Body of pancreas (tissue), 4 donors: ENCODE measurements around the gene RFC3. TPM values are rescaled to one million over a fixed set of nuclear protein-coding genes. Genes with fewer than 3 reads are reported as not detected.

Source experiments
- ATAC-seq: fragments of 150-250 bp; one replicate; pipeline ENCODE4 v1.9.1; 2016
- DNase-seq, 4 donors: peaks; one replicate each; pipeline ENCODE4 v3.0.0-alpha.2; 2019
- H3K27ac ChIP-seq, 4 donors: fragments of 200-600 bp; sonication (generic); 1 replicate in 3 of 4; 2 replicates in 1 of 4; pipeline versions ENCODE4 v1.5.1 to v1.6.1; 2016 to 2019; ENCODE audit warnings: mild to moderate bottlenecking in 1 of 4, mixed read lengths in 1 of 4, moderate library complexity in 1 of 4
- H3K27me3 ChIP-seq, 2 donors: fragments of 200-600 bp; sonication (generic); one replicate each; pipeline ENCODE4 v1.6.0; 2016; ENCODE audit warnings: mild to moderate bottlenecking in 1 of 2
- H3K36me3 ChIP-seq, 2 donors: fragments of 200-600 bp; sonication (generic); replicated peaks in 1 of 2; 2 replicates each; pipeline ENCODE4 v1.5.1; 2016; ENCODE audit warnings: low read depth in 2 of 2; ENCODE audit not compliant: insufficient read depth in 1 of 2
- H3K4me1 ChIP-seq: fragments of 200-600 bp; sonication (generic); one replicate; pipeline ENCODE4 v1.6.0; 2016
- H3K4me3 ChIP-seq, 2 donors: fragments of 200-600 bp; sonication (generic); 1 replicate in 1 of 2; 2 replicates in 1 of 2; pipeline ENCODE4 v1.5.1; 2016 to 2019
- H3K9me3 ChIP-seq, 3 donors: fragments of 200-600 bp; sonication (generic); 1 replicate in 2 of 3; 2 replicates in 1 of 3; pipeline ENCODE4 v1.5.1; 2016
- POLR2A ChIP-seq, 3 donors: fragments of 450-650 bp; IDR thresholded peaks; one replicate each; pipeline ENCODE4 v1.6.1; 2016; ENCODE audit warnings: antibody characterized with exemption in 3 of 3, mild to moderate bottlenecking in 2 of 3
- WGBS, 2 donors: methylation state at CpG; one replicate each; pipeline ENCODE4 v1.1.5; 2017; 5-methylcytosine and 5-hydroxymethylcytosine counted together
- intact Hi-C: fragments of 100-400 bp; cut with DNase I; formaldehyde crosslinking; loops from one replicate; pipeline ENCODE4 v1.15.1; 2023
- total RNA-seq, 2 donors: library from RNA; depleted of rRNA; stranded (reverse); fragments of >200 nt; gene quantifications; one replicate each; pipeline ENCODE4 v1.1.0, GENCODE V29; 2016
- TF ChIP-seq, protein P1 (sequence below), 7 experiments: fragments of 450-650 bp in 4 of 7; fragments of 200-600 bp in 3 of 7; sonication (generic) in 3 of 7; IDR thresholded peaks; one replicate each; pipeline ENCODE4 v1.5.1; 2016 to 2019; ENCODE audit warnings: antibody characterized with exemption in 7 of 7

Gene RFC3
- total RNA-seq, 2 donors from 2014 or later = 8.0 to 10.9 TPM

GRCh38 chr13:33859691-33860303 is 41.8 kb downstream of the RFC3 start:
- Histone ChIP-seq H3K27me3 (no peaks in the 10 kb centered on the region), H3K4me1 (peaks cover 8% of the 10 kb centered on the region), H3K27ac (no peak overlapping the region), H3K9me3 (no peaks in the 10 kb centered on the region), H3K36me3 (no peaks in the 10 kb centered on the region), H3K4me3 (no peak overlapping the region)
- ATAC-seq = no peak
- intact Hi-C loops = no loop called here
- WGBS, 2 donors = 96 to 100% methylated on average over 1 of the region's 1 CpG
- TF ChIP-seq POLR2A (IDR thresholded peaks at IDR 0.05) = no peak
- TF ChIP-seq, protein P1, sequence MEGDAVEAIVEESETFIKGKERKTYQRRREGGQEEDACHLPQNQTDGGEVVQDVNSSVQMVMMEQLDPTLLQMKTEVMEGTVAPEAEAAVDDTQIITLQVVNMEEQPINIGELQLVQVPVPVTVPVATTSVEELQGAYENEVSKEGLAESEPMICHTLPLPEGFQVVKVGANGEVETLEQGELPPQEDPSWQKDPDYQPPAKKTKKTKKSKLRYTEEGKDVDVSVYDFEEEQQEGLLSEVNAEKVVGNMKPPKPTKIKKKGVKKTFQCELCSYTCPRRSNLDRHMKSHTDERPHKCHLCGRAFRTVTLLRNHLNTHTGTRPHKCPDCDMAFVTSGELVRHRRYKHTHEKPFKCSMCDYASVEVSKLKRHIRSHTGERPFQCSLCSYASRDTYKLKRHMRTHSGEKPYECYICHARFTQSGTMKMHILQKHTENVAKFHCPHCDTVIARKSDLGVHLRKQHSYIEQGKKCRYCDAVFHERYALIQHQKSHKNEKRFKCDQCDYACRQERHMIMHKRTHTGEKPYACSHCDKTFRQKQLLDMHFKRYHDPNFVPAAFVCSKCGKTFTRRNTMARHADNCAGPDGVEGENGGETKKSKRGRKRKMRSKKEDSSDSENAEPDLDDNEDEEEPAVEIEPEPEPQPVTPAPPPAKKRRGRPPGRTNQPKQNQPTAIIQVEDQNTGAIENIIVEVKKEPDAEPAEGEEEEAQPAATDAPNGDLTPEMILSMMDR (IDR thresholded peaks at IDR 0.05) = no peak
- no peak for DNase-seq

DNA sequence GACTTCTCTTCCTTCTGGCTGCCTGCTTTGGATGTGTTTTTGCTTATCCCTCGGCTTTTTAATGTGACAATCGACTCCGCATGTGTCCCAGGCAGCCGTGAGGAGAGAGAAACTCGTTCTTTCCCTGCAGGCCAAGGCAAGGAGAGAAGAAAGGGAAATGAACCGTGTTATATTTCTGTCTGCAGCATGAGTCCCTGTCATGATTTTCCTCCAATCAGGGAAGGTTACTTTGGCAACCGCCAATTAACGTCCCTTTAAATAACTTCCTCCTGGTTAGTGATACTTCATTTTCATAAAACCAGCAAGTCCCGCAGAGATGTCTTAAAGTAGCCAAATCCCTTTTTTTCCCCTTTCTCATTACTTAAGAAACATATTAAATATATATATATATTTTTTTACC is 42.6 kb downstream of the RFC3 start:
- TF ChIP-seq POLR2A (IDR thresholded peaks at IDR 0.05) = no peak
- TF ChIP-seq, protein P1 (IDR thresholded peaks at IDR 0.05) = no peak
- no peaks in the 10 kb centered on the region for H3K36me3 ChIP-seq
- no peaks in the 10 kb centered on the region for H3K9me3 ChIP-seq
- H3K27me3 ChIP-seq = no peaks in the 10 kb centered on the region
- peaks cover 8% of the 10 kb centered on the region for H3K4me1 ChIP-seq
- H3K4me3 ChIP-seq = no peak overlapping the region
- H3K27ac ChIP-seq = no peak overlapping the region
- ATAC-seq = no peak
- WGBS, 2 donors = 90 to 92% methylated on average over 9 of the region's 9 CpGs
- no peak for DNase-seq
- intact Hi-C loops = no loop called here

- intact Hi-C loops = no loop called here
- TF ChIP-seq, protein P1 (IDR thresholded peaks at IDR 0.05) = no peak
- TF ChIP-seq POLR2A (IDR thresholded peaks at IDR 0.05) = no peak
- H3K27me3 ChIP-seq = no peaks in the 10 kb centered on the region
- no peak for ATAC-seq
- no peaks in the 10 kb centered on the region for H3K9me3 ChIP-seq
- no peaks in the 10 kb centered on the region for H3K36me3 ChIP-seq
- H3K27ac ChIP-seq = no peak overlapping the region
- no peak overlapping the region for H3K4me3 ChIP-seq
- peaks cover 2% of the 10 kb centered on the region for H3K4me1 ChIP-seq
- WGBS, 2 donors = 56 to 75% methylated on average over 5 of the region's 5 CpGs
- DNase-seq = no peak
Measured at GRCh38 chr13:33862016-33862415, 44.1 kb downstream of the RFC3 start.

GRCh38 chr13:33863188-33863789 is 45.3 kb downstream of the RFC3 start:
- intact Hi-C loops = no loop called here
- ATAC-seq (no peak), DNase-seq (no peak)
- no peaks in the 10 kb centered on the region for H3K36me3 ChIP-seq
- no peaks in the 10 kb centered on the region for H3K27me3 ChIP-seq
- no peaks in the 10 kb centered on the region for H3K4me1 ChIP-seq
- TF ChIP-seq, protein P1 (IDR thresholded peaks at IDR 0.05) = no peak
- H3K27ac ChIP-seq = no peak overlapping the region
- WGBS, 2 donors = 54 to 67% methylated on average over 3 of the region's 3 CpGs
- H3K9me3 ChIP-seq = no peaks in the 10 kb centered on the region
- H3K4me3 ChIP-seq = no peak overlapping the region

DNA sequence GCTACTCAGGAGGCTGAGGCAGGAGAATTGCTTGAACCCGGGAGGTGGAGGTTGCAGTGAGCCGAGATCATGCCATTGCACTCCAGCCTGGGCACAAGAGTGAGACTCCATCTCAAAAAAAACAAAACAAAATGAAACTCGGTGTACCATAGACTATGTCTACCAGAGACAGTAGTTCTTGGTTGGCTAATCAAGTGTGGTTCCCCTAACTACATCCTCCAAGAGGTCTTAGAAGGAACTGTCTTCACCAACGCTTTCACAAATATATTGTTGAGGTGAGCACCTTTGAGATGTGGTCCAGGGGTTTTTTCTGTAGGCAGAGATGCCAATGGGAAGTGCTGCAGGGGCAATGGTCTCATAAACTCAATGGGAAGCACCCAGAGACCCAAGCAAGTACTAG is 48.0 kb downstream of the RFC3 start:
- Histone ChIP-seq H3K9me3 (no peaks in the 10 kb centered on the region), H3K4me3 (no peak overlapping the region), H3K27ac (no peak overlapping the region), H3K4me1 (peaks cover 21% of the 10 kb centered on the region), H3K27me3 (no peaks in the 10 kb centered on the region), H3K36me3 (no peaks in the 10 kb centered on the region)
- no peak for ATAC-seq
- intact Hi-C loops = no loop called here
- DNase-seq = no peak
- WGBS, 2 donors = 94 to 100% methylated on average over 4 of the region's 4 CpGs
- no peak for TF ChIP-seq POLR2A (IDR thresholded peaks at IDR 0.05)
